HCT116 (cell line): ENCODE data around the gene SIGLEC7. TPM values are rescaled to one million over a fixed set of nuclear protein-coding genes. Genes with fewer than 3 reads are reported as not detected.

ENCODE experiments used
- ATAC-seq: fragments of 200-7000 bp; cut with Tn5 transposase; 2 replicates; pipeline ENCODE4 v1.9.1; 2020; ENCODE audit warnings: mild to moderate bottlenecking, moderate library complexity
- BruUV-seq: library from RNA; stranded (reverse); fragments of 400-500 nt; replicated peaks from 2 replicates; lab custom pipeline; 2021; lab: Mats Ljungman, UMichigan
- CTCF ChIA-PET: fragments of 300-600 bp; sonication (Branson Sonifier 250); formaldehyde crosslinking; loops from one replicate; lab custom pipeline; 2021; ENCODE audit warnings: antibody characterized with exemption; lab: Charles Lee
- POLR2A ChIA-PET: fragments of 300-600, 350-600 bp; sonication (Branson Sonifier 250); formaldehyde crosslinking; loops from one replicate; lab custom pipeline; 2021; ENCODE audit warnings: antibody characterized with exemption; lab: Charles Lee
- RAD21 ChIA-PET, 2 experiments: fragments of 300-600 bp; sonication (Branson Sonifier 250); formaldehyde crosslinking; loops; one replicate each; lab custom pipeline; 2023; ENCODE audit warnings: low total read pairs in 2 of 2; ENCODE audit not compliant: uncharacterized antibody in 2 of 2, unreplicated experiment in 2 of 2, low non-redundant PET in 1 of 2; lab: Charles Lee
- DNase-seq: peaks from one replicate; pipeline ENCODE4 v3.0.0-alpha.2; 2010; ENCODE audit warnings: low read depth, low spot score
- H2AFZ ChIP-seq: fragments of 200-600 bp; shearing (Covaris generic), sonication (generic); 2 replicates; pipeline ENCODE4 v1.6.1; 2017; ENCODE audit warnings: low read depth, mixed run types, mixed read lengths, antibody characterized with exemption, low read length; ENCODE audit not compliant: poor library complexity, severe bottlenecking
- H3K27ac ChIP-seq: 2 replicates; pipeline ENCODE4 v1.5.1; 2012; ENCODE audit warnings: low read depth, low read length
- H3K27me3 ChIP-seq: fragments of 200-600 bp; sonication (generic); 2 replicates; pipeline ENCODE4 v1.6.1; 2016; ENCODE audit warnings: mixed run types, low read length, mixed read lengths; ENCODE audit not compliant: insufficient read depth
- H3K36me3 ChIP-seq, 2 experiments: fragments of 200-500 bp in 1 of 2; fragments of 200-600 bp in 1 of 2; sonication (Bioruptor generic) in 1 of 2; sonication (generic) in 1 of 2; 2 replicates each; pipeline versions ENCODE4 v1.5.1 to v1.6.1; 2014 to 2016; ENCODE audit warnings: low read length in 2 of 2, inconsistent platforms in 1 of 2, mixed read lengths in 1 of 2, mixed run types in 1 of 2; ENCODE audit not compliant: insufficient read depth in 2 of 2, control insufficient read depth in 1 of 2
- H3K4me1 ChIP-seq, 2 experiments: fragments of 200-600 bp in 1 of 2; sonication (generic) in 1 of 2; 2 replicates each; pipeline versions ENCODE4 v1.5.1 to v1.6.1; 2012 to 2017; ENCODE audit warnings: low read length in 2 of 2, inconsistent platforms in 1 of 2, mild to moderate bottlenecking in 1 of 2, mixed read lengths in 1 of 2, mixed run types in 1 of 2, moderate library complexity in 1 of 2; ENCODE audit not compliant: insufficient read depth in 2 of 2, control insufficient read depth in 1 of 2
- H3K4me2 ChIP-seq: fragments of 200-600 bp; sonication (generic); 2 replicates; pipeline ENCODE4 v1.6.1; 2017; ENCODE audit warnings: mixed run types, low read length, mixed read lengths
- H3K4me3 ChIP-seq, 2 experiments: fragments of 200-600 bp in 1 of 2; sonication (generic) in 1 of 2; replicated peaks in 1 of 2; 2 replicates each; pipeline ENCODE4 v1.5.1; 2011 to 2016; ENCODE audit warnings: low read length in 2 of 2, control low read depth in 1 of 2, low read depth in 1 of 2, mild to moderate bottlenecking in 1 of 2, mixed read lengths in 1 of 2, mixed run types in 1 of 2
- H3K79me2 ChIP-seq: fragments of 200-600 bp; sonication (generic); 2 replicates; pipeline ENCODE4 v1.6.1; 2017; ENCODE audit warnings: mild to moderate bottlenecking, mixed run types, low read length, moderate library complexity, mixed read lengths; ENCODE audit not compliant: insufficient read depth
- H3K9ac ChIP-seq: fragments of 200-600 bp; sonication (generic); 2 replicates; pipeline ENCODE4 v1.6.1; 2016; ENCODE audit warnings: low read length, mixed read lengths
- H3K9me2 ChIP-seq: fragments of 200-600 bp; sonication (generic), shearing (Covaris generic); 2 replicates; pipeline ENCODE4 v1.6.1; 2017; ENCODE audit warnings: mixed run types, mild to moderate bottlenecking, moderate library complexity; ENCODE audit not compliant: insufficient read depth
- H3K9me3 ChIP-seq, 2 experiments: fragments of 200-500 bp in 1 of 2; fragments of 200-600 bp in 1 of 2; sonication (Bioruptor generic) in 1 of 2; sonication (generic) in 1 of 2; 2 replicates each; pipeline ENCODE4 v1.6.1; 2014 to 2017; ENCODE audit warnings: low read length in 2 of 2, mixed read lengths in 2 of 2, inconsistent platforms in 1 of 2, low read depth in 1 of 2, mild to moderate bottlenecking in 1 of 2, mixed run types in 1 of 2, moderate library complexity in 1 of 2; ENCODE audit not compliant: control insufficient read depth in 1 of 2, insufficient read depth in 1 of 2
- H4K20me1 ChIP-seq: fragments of 200-600 bp; sonication (generic), shearing (Covaris generic); 2 replicates; pipeline ENCODE4 v1.6.1; 2017; ENCODE audit warnings: mixed run types, mild to moderate bottlenecking, moderate library complexity; ENCODE audit not compliant: insufficient read depth
- CEBPB ChIP-seq: IDR thresholded peaks from 2 replicates; pipeline ENCODE4 v1.6.1; 2012; ENCODE audit warnings: low read depth
- CTCF ChIP-seq, 3 experiments: fragments of 200-600 bp in 1 of 3; sonication (generic) in 1 of 3; IDR thresholded peaks in 2 of 3; conservative IDR thresholded peaks in 1 of 3; 2 replicates each; pipeline ENCODE4 v1.5.1; 2012 to 2017; ENCODE audit warnings: low read depth in 2 of 3, low read length in 2 of 3, antibody characterized with exemption in 1 of 3, borderline replicate concordance in 1 of 3, control low read depth in 1 of 3, mild to moderate bottlenecking in 1 of 3, mixed read lengths in 1 of 3, mixed run types in 1 of 3, moderate library complexity in 1 of 3; ENCODE audit not compliant: insufficient read depth in 1 of 3
- EZH2 ChIP-seq: fragments of 200-600 bp; sonication (generic); IDR thresholded peaks from 2 replicates; pipeline ENCODE4 v1.6.1; 2017; ENCODE audit warnings: antibody characterized with exemption, mixed run types
- EZH2phosphoT487 ChIP-seq: fragments of 200-600 bp; IDR thresholded peaks from 2 replicates; pipeline ENCODE4 v1.6.1; 2018; ENCODE audit warnings: antibody characterized with exemption, borderline replicate concordance
- FOSL1 ChIP-seq: IDR thresholded peaks from 2 replicates; pipeline ENCODE4 v1.6.1; 2012; ENCODE audit warnings: low read depth
- MAX ChIP-seq: IDR thresholded peaks from 2 replicates; pipeline ENCODE4 v1.6.1; 2012
- POLR2A ChIP-seq: IDR thresholded peaks from 2 replicates; pipeline ENCODE4 v1.7.0; 2011; ENCODE audit warnings: borderline replicate concordance; ENCODE audit not compliant: insufficient read depth, insufficient read length; ENCODE audit errors: extremely low read depth
- POLR2AphosphoS5 ChIP-seq: IDR thresholded peaks from 2 replicates; pipeline ENCODE4 v1.6.1; 2011; ENCODE audit warnings: mild to moderate bottlenecking, low read depth, low read length, moderate library complexity
- RAD21 ChIP-seq: IDR thresholded peaks from 2 replicates; pipeline ENCODE4 v1.6.1; 2012; ENCODE audit warnings: low read depth, mild to moderate bottlenecking
- REST ChIP-seq: IDR thresholded peaks from 2 replicates; pipeline ENCODE4 v1.6.1; 2012; ENCODE audit warnings: low read depth
- SRF ChIP-seq: IDR thresholded peaks from 2 replicates; pipeline ENCODE4 v1.6.1; 2012; ENCODE audit warnings: low read depth
- TCF7L2 ChIP-seq: IDR thresholded peaks from 2 replicates; pipeline ENCODE4 v1.7.0; 2011; ENCODE audit warnings: borderline replicate concordance, inconsistent platforms; ENCODE audit not compliant: insufficient read depth, insufficient read length; ENCODE audit errors: extremely low read depth
- YY1 ChIP-seq: IDR thresholded peaks from 2 replicates; pipeline ENCODE4 v1.6.1; 2011; ENCODE audit warnings: low read length, low read depth, moderate library complexity, mild to moderate bottlenecking; ENCODE audit not compliant: insufficient replicate concordance; ENCODE audit errors: extremely low read depth
- ZBTB33 ChIP-seq: IDR thresholded peaks from 2 replicates; pipeline ENCODE4 v1.6.1; 2011; ENCODE audit warnings: mild to moderate bottlenecking, low read length, moderate library complexity; ENCODE audit not compliant: insufficient replicate concordance; ENCODE audit errors: extremely low read depth
- ZFX ChIP-seq: fragments of 450-650 bp; IDR thresholded peaks from 2 replicates; pipeline ENCODE4 v1.6.1; 2017
- ZNF274 ChIP-seq: fragments of 200-500 bp; sonication (Bioruptor generic); IDR thresholded peaks from 2 replicates; pipeline ENCODE4 v1.6.1; 2014; ENCODE audit warnings: mild to moderate bottlenecking, low read depth, low read length, inconsistent platforms
- intact Hi-C: fragments of 100-400 bp; cut with micrococcal nuclease; formaldehyde crosslinking; loops from 2 replicates; pipeline ENCODE4 v1.10.0; 2022
- total RNA-seq: library from RNA; stranded (reverse); gene quantifications from one replicate; pipeline ENCODE4 v1.2.1, GENCODE V29; 2021; ENCODE audit not compliant: unreplicated experiment

SIGLEC7 gene
- total RNA-seq, 1 experiment from 2014 or later: not detected

GRCh38 chr19:51144482-51145045 is 2.5 kb downstream of the SIGLEC7 start (continued):
- TF ChIP-seq ZBTB33: no peak

- ChIA-PET POLR2A (no interaction called here), CTCF (interaction anchor here (1.1 to 1.3 kb wide), 2 partner anchors 12 to 262 kb away, joined by 3 read pairs; no protein-coding TSS in a partner anchor), RAD21 (no interaction called here)
- BruUV-seq: no TSS peak
- Histone ChIP-seq H2AFZ (no peak overlapping the region), H3K27me3 (no peaks in the 10 kb centered on the region; the same call in 1 of the 2 replicates), H3K27ac (no peak overlapping the region), H3K4me2 (no peak overlapping the region), H3K79me2 (no peaks in the 10 kb centered on the region), H4K20me1 (no peaks in the 10 kb centered on the region), H3K4me1 (no peaks in the 10 kb centered on the region), H3K36me3 (no peaks in the 10 kb centered on the region), H3K9ac (no peak overlapping the region), H3K4me3 (no peak overlapping the region), H3K9me2 (no peaks in the 10 kb centered on the region), H3K9me3 (no peaks in the 10 kb centered on the region)
- TF ChIP-seq YY1: no peak
- no peak for TF ChIP-seq ZNF274
- TF ChIP-seq POLR2AphosphoS5: no peak
- no peak for TF ChIP-seq CEBPB
- TF ChIP-seq EZH2phosphoT487: no peak
- TF ChIP-seq REST: no peak
- no peak for TF ChIP-seq FOSL1
- TF ChIP-seq MAX: no peak
- TF ChIP-seq RAD21: no peak
- no peak for TF ChIP-seq CTCF (IDR thresholded peaks at IDR 0.05 in 2 of 3, conservative IDR thresholded peaks at IDR 0.05 in 1 of 3; ENCODE audit: borderline replicate concordance in 1 of 3, insufficient read depth in 1 of 3, low read depth in 2 of 3, low read length in 2 of 3)
- no peak for TF ChIP-seq TCF7L2
- no peak for TF ChIP-seq EZH2
- no peak for TF ChIP-seq SRF
- TF ChIP-seq POLR2A: no peak
- no peak for TF ChIP-seq ZFX
- ATAC-seq: no peak
- DNase-seq: no peak
- intact Hi-C loops: no loop called here
Measured at GRCh38 chr19:51145916-51146493, 3.9 kb downstream of the SIGLEC7 start.
